K562 (cell line): Measurements from ENCODE around the gene PDHX. TPM values are rescaled to one million over a fixed set of nuclear protein-coding genes. Genes with fewer than 3 reads are reported as not detected.

Experiments
- ATAC-seq: fragments of 200-7000 bp; cut with Tn5 transposase; 3 replicates; pipeline ENCODE4 v1.9.1; 2020; ENCODE audit warnings: moderate library complexity
- BruUV-seq: library from RNA; stranded (reverse); fragments of 400-500 nt; replicated peaks from 2 replicates; lab custom pipeline; 2021; lab: Mats Ljungman, UMichigan
- CTCF ChIA-PET: fragments of 300-600 bp; formaldehyde crosslinking; extraction: SDS; loops from one replicate; lab custom pipeline; 2021; ENCODE audit warnings: low intra/inter-chr PET ratio; lab: Yijun Ruan, JAX
- POLR2A ChIA-PET: fragments of 300-600, 350-650 bp; sonication (Branson Sonifier 250); formaldehyde crosslinking; extraction: SDS; loops from one replicate; lab custom pipeline; 2021; ENCODE audit warnings: antibody characterized with exemption, inconsistent platforms; lab: Yijun Ruan, JAX
- DNase-seq, 4 experiments: peaks; one replicate each; pipeline versions ENCODE4 v3.0.0 to v3.0.0-alpha.2; 2011 to 2018; ENCODE audit warnings: low spot score in 3 of 4, mixed read lengths in 3 of 4; ENCODE audit errors: extremely low read depth in 1 of 4
- FAIRE-seq: peaks from 2 replicates; lab custom pipeline; 2011; peaks lifted over from hg19 to GRCh38; lab: Jason Lieb, UNC
- H2AFZ ChIP-seq: 2 replicates; pipeline ENCODE4 v1.6.0; 2011; ENCODE audit warnings: low read depth, low read length, control low read depth, inconsistent platforms
- H3K27ac ChIP-seq: fragments of 200-600 bp; 3 replicates; pipeline ENCODE4 v1.8.0; 2011; ENCODE audit warnings: low read depth, mild to moderate bottlenecking, control low read depth, inconsistent platforms, low read length, moderate library complexity, mixed read lengths; ENCODE audit errors: extremely low read depth
- H3K27me3 ChIP-seq, 2 experiments: fragments of 300-600 bp in 1 of 2; 2 replicates in 1 of 2; 3 replicates in 1 of 2; pipeline versions ENCODE4 v1.6.0 to v1.8.0; 2011; ENCODE audit warnings: inconsistent platforms in 2 of 2, low read length in 2 of 2, mild to moderate bottlenecking in 1 of 2, mixed read lengths in 1 of 2, moderate library complexity in 1 of 2; ENCODE audit not compliant: control insufficient read depth in 2 of 2, insufficient read depth in 2 of 2
- H3K36me3 ChIP-seq: fragments of 300-600 bp; 3 replicates; pipeline ENCODE4 v1.8.0; 2011; ENCODE audit warnings: mild to moderate bottlenecking, low read length, inconsistent platforms; ENCODE audit not compliant: control insufficient read depth, insufficient read depth
- H3K4me1 ChIP-seq, 2 experiments: fragments of 200-600 bp in 1 of 2; replicated peaks in 1 of 2; 2 replicates in 1 of 2; 3 replicates in 1 of 2; pipeline versions ENCODE4 v1.5.1 to v1.8.0; 2011; ENCODE audit warnings: inconsistent platforms in 2 of 2, low read length in 2 of 2, mild to moderate bottlenecking in 1 of 2, mixed read lengths in 1 of 2, moderate library complexity in 1 of 2; ENCODE audit not compliant: control insufficient read depth in 2 of 2, insufficient read depth in 2 of 2
- H3K4me2 ChIP-seq: 2 replicates; pipeline ENCODE4 v1.6.1; 2011; ENCODE audit warnings: low read length, control low read depth, inconsistent platforms, mixed read lengths; ENCODE audit not compliant: insufficient read depth
- H3K4me3 ChIP-seq: fragments of 200-600 bp; sonication (generic), shearing (Covaris generic); 2 replicates; pipeline ENCODE4 v1.5.1; 2016; ENCODE audit warnings: control low read depth, inconsistent platforms
- H3K79me2 ChIP-seq: fragments of 200-600 bp; 3 replicates; pipeline ENCODE4 v1.8.0; 2011; ENCODE audit warnings: low read length, inconsistent platforms; ENCODE audit not compliant: control insufficient read depth, insufficient read depth
- H3K9ac ChIP-seq, 2 experiments: 2 replicates each; pipeline versions ENCODE4 v1.6.0 to v1.6.1; 2011; ENCODE audit warnings: low read depth in 2 of 2, low read length in 2 of 2, control low read depth in 1 of 2, inconsistent platforms in 1 of 2, mild to moderate bottlenecking in 1 of 2, mixed read lengths in 1 of 2; ENCODE audit not compliant: insufficient read depth in 1 of 2
- H3K9me1 ChIP-seq: one replicate; pipeline ENCODE4 v1.6.0; 2011; ENCODE audit warnings: inconsistent platforms, mild to moderate bottlenecking, low read length, moderate library complexity; ENCODE audit not compliant: control insufficient read depth, insufficient read depth
- H3K9me3 ChIP-seq: replicated peaks from 2 replicates; pipeline ENCODE4 v1.5.1; 2011; ENCODE audit warnings: low read depth, low read length, inconsistent platforms; ENCODE audit not compliant: control insufficient read depth, insufficient read depth
- H4K20me1 ChIP-seq: replicated peaks from 2 replicates; pipeline ENCODE4 v1.6.1; 2011; ENCODE audit warnings: low read length, inconsistent platforms, mixed read lengths; ENCODE audit not compliant: control insufficient read depth, insufficient read depth
- CBFA2T3 ChIP-seq: fragments of 450-650 bp; IDR thresholded peaks from 2 replicates; pipeline ENCODE4 v1.6.1; 2017
- CREB1 ChIP-seq, 2 experiments: sonication (generic) in 1 of 2; formaldehyde crosslinking in 1 of 2; IDR thresholded peaks; 2 replicates each; pipeline versions ENCODE4 v1.6.1 to v1.8.0; 2012 to 2022; ENCODE audit warnings: inconsistent platforms in 1 of 2, mild to moderate bottlenecking in 1 of 2, missing genetic modification reagents in 1 of 2, moderate library complexity in 1 of 2
- E2F3 ChIP-seq: fragments of 250-450 bp; sonication (Bioruptor Pico); IDR thresholded peaks from 2 replicates; pipeline ENCODE4 v1.4.0; 2020; ENCODE audit warnings: mild to moderate bottlenecking
- GABPA ChIP-seq: fragments of 200-800 bp; sonication (Bioruptor generic); conservative IDR thresholded peaks from 2 replicates; pipeline ENCODE4 v1.6.1; 2016; ENCODE audit warnings: low read depth, missing genetic modification characterization, missing compliant biosample characterization
- GATA2 ChIP-seq: sonication (generic); formaldehyde crosslinking; IDR thresholded peaks from 2 replicates; pipeline ENCODE4 v1.4.0; 2020; ENCODE audit warnings: mild to moderate bottlenecking, missing genetic modification reagents
- HDAC2 ChIP-seq: fragments of 450-650 bp; IDR thresholded peaks from 2 replicates; pipeline ENCODE4 v1.6.1; 2016; ENCODE audit warnings: mild to moderate bottlenecking
- KLF1 ChIP-seq: fragments of 450-650 bp; IDR thresholded peaks from 2 replicates; pipeline ENCODE4 v1.6.1; 2016; ENCODE audit warnings: missing genetic modification characterization, missing compliant biosample characterization
- MEF2A ChIP-seq: IDR thresholded peaks from 2 replicates; pipeline ENCODE4 v1.6.1; 2011; ENCODE audit warnings: low read depth, mild to moderate bottlenecking, low read length, moderate library complexity; ENCODE audit not compliant: control insufficient read depth
- NFATC3 ChIP-seq: fragments of 450-650 bp; IDR thresholded peaks from 2 replicates; pipeline ENCODE4 v1.6.1; 2017; ENCODE audit warnings: mild to moderate bottlenecking
- SREBF1 ChIP-seq: fragments of 150-350 bp; IDR thresholded peaks from 2 replicates; pipeline ENCODE4 v1.6.1; 2014; ENCODE audit warnings: antibody characterized with exemption, low read depth, low read length, borderline replicate concordance
- TGIF2 ChIP-seq: sonication (generic); formaldehyde crosslinking; IDR thresholded peaks from 2 replicates; pipeline ENCODE4 v1.8.1; 2022; ENCODE audit warnings: mild to moderate bottlenecking, missing genetic modification reagents, moderate library complexity
- U2AF2 ChIP-seq: fragments of 200-400 bp; formaldehyde crosslinking; optimal IDR thresholded peaks from 2 replicates; pipeline ENCODE3; 2017; ENCODE audit warnings: low read depth, mild to moderate bottlenecking, low read length
- ZBTB1 ChIP-seq: sonication (generic); formaldehyde crosslinking; IDR thresholded peaks from 2 replicates; pipeline ENCODE4 v1.8.1; 2023; ENCODE audit warnings: missing genetic modification reagents, low read depth, mild to moderate bottlenecking, borderline replicate concordance
- ZNF174 ChIP-seq: fragments of 250-450 bp; sonication (Bioruptor Pico); IDR thresholded peaks from 2 replicates; pipeline ENCODE4 v1.4.0; 2020; ENCODE audit warnings: mild to moderate bottlenecking
- ZNF347 ChIP-seq: fragments of 450-650 bp; formaldehyde crosslinking; IDR thresholded peaks from 2 replicates; pipeline ENCODE4 v1.4.0; 2020; ENCODE audit warnings: low read depth, mild to moderate bottlenecking, moderate library complexity
- ZNF766 ChIP-seq: fragments of 200-800 bp; sonication (Bioruptor generic); conservative IDR thresholded peaks from 2 replicates; pipeline ENCODE4 v1.6.1; 2016; ENCODE audit warnings: missing genetic modification characterization, missing compliant biosample characterization
- WGBS: fragments of 100-300 bp; shearing (Covaris generic); methylation state at CpG from one replicate; pipeline ENCODE4 v1.1.6; 2016; ENCODE audit warnings: low coverage, mixed read lengths; ENCODE audit not compliant: insufficient coverage; ENCODE audit errors: missing lambda C conversion rate; 5-methylcytosine and 5-hydroxymethylcytosine counted together
- in situ Hi-C: fragments of 300-500 bp; cut with MboI; formaldehyde crosslinking; loops from 4 replicates; pipeline ENCODE4 v1.15.0; 2018; ENCODE audit warnings: inconsistent platforms, mixed read lengths
- intact Hi-C: fragments of 100-400 bp; cut with micrococcal nuclease; formaldehyde crosslinking; loops from 2 replicates; pipeline ENCODE4 v1.14.2; 2022
- polyA plus RNA-seq, 8 experiments: library from polyadenylated mRNA; depleted of rRNA in 4 of 8; stranded (reverse) in 5 of 8; unstranded in 3 of 8; fragments of >200 nt; fragmentation: Nextera tagmentation in 2 of 8; fragmentation: Illumina TruSeq in 1 of 8; extraction: Ambion mirVana in 2 of 8; extraction: Trizol in 1 of 8; gene quantifications; 2 replicates each; pipeline versions ENCODE4 v1.2.1 to v1.2.3, GENCODE V29; 2011 to 2014; ENCODE audit warnings: inconsistent platforms in 1 of 8, missing spikeins in 1 of 8
- total RNA-seq, 7 experiments: library from RNA; depleted of rRNA in 6 of 7; stranded (reverse); fragments of >200 nt in 6 of 7; fragmentation: Illumina TruSeq in 2 of 7; extraction: Trizol in 2 of 7; gene quantifications; 2 replicates each; pipeline versions ENCODE4 v1.2.1 to v1.2.3, GENCODE V29; 2011 to 2021; ENCODE audit warnings: low replicate concordance in 1 of 7
- TF ChIP-seq, protein P1 (sequence below): fragments of 250-450 bp; sonication (Bioruptor Pico); IDR thresholded peaks from 2 replicates; pipeline ENCODE4 v1.5.0; 2020; ENCODE audit warnings: mild to moderate bottlenecking, borderline replicate concordance

The PDHX gene
- total and polyA plus RNA-seq, 9 of the 15 experiments (the other 6 are each of a cell fraction or from before 2014, with no cell fraction given) = 20.8 to 43.5 (median 31.2) TPM

DNA sequence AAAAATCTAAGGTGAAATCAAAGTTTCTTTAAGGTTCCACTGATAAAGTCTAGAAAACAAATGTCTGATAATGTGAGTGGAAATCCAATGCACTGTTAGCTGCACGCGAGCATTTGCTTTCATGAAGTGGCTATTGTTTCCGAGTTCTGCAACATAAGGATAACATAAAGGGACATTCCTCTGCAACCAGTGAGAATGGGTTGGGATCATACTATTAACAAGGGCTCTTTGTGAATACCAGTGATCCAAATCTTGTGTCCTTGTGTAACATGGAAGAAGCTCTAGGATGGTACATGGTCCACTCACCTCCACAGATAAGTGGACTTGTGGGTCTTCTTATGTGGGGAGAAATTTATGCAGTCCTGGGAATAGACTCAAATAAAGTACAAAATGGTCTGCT, 24.8 kb upstream of the PDHX start:
- Histone ChIP-seq H3K9ac (no peak overlapping the region), H3K4me1 (no peaks in the 10 kb centered on the region), H4K20me1 (no peaks in the 10 kb centered on the region; the same call in 1 of the 2 replicates), H3K4me3 (no peak overlapping the region), H3K36me3 (peaks cover 43% of the 10 kb centered on the region), H3K27ac (no peak overlapping the region), H3K79me2 (peaks cover 12% of the 10 kb centered on the region), H3K9me1 (no peaks in the 10 kb centered on the region), H3K4me2 (no peak overlapping the region), H3K27me3 (no peaks in the 10 kb centered on the region), H2AFZ (no peak overlapping the region), H3K9me3 (no peaks in the 10 kb centered on the region)
- 88% methylated on average over 3 of the region's 3 CpGs for WGBS
- no TSS peak for BruUV-seq
- in situ Hi-C loops (loop anchor here (5.0 to 10.0 kb wide), 3 partner anchors 304 to 527 kb away; no protein-coding TSS in a partner anchor), intact Hi-C loops (loop anchor here (2.0 to 10.0 kb wide), 5 partner anchors 49 to 717 kb away; partner anchors contain the start of gene ELF5)
- TF ChIP-seq GABPA (tag) = no peak
- TF ChIP-seq CBFA2T3 = no peak
- no peak for TF ChIP-seq SREBF1
- no peak for TF ChIP-seq HDAC2
- no peak for TF ChIP-seq GATA2 (CRISPR knock-in tag)
- no peak for TF ChIP-seq E2F3 (CRISPR knock-in tag)
- TF ChIP-seq NFATC3 = no peak
- no peak for TF ChIP-seq CREB1 (IDR thresholded peaks at IDR 0.05)
- TF ChIP-seq CREB1 (CRISPR knock-in tag; IDR thresholded peaks at IDR 0.05) = no peak
- TF ChIP-seq TGIF2 (CRISPR knock-in tag) = no peak
- TF ChIP-seq, protein P1, sequence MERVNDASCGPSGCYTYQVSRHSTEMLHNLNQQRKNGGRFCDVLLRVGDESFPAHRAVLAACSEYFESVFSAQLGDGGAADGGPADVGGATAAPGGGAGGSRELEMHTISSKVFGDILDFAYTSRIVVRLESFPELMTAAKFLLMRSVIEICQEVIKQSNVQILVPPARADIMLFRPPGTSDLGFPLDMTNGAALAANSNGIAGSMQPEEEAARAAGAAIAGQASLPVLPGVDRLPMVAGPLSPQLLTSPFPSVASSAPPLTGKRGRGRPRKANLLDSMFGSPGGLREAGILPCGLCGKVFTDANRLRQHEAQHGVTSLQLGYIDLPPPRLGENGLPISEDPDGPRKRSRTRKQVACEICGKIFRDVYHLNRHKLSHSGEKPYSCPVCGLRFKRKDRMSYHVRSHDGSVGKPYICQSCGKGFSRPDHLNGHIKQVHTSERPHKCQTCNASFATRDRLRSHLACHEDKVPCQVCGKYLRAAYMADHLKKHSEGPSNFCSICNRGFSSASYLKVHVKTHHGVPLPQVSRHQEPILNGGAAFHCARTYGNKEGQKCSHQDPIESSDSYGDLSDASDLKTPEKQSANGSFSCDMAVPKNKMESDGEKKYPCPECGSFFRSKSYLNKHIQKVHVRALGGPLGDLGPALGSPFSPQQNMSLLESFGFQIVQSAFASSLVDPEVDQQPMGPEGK (CRISPR knock-in tag) = no peak
- TF ChIP-seq MEF2A = no peak
- TF ChIP-seq ZNF347 (CRISPR knock-in tag) = no peak
- no peak for TF ChIP-seq ZBTB1
- TF ChIP-seq KLF1 (tag) = no peak
- no peak for TF ChIP-seq ZNF174 (CRISPR knock-in tag)
- TF ChIP-seq U2AF2 = no peak
- TF ChIP-seq ZNF766 (CRISPR knock-in tag) = no peak
- CTCF ChIA-PET = interaction anchor here (0.9 to 3.0 kb wide), 6 partner anchors 304 to 718 kb away, joined by 3 to 73 read pairs (median 6); no protein-coding TSS in a partner anchor
- POLR2A ChIA-PET = interaction anchor here (1.4 kb wide), 1 partner anchor 413 kb away, joined by 3 read pairs; no protein-coding TSS in a partner anchor
- ATAC-seq = no peak
- FAIRE-seq = no peak
- DNase-seq = no peak
